Right hindlimb (tissue), 1 donor: ENCODE results near the gene ZFX.

Experiments used
- DNase-seq: peaks from one replicate; pipeline ENCODE4 v3.0.0-alpha.2; 2018

ZFX gene

GRCh38 chrX:24203072-24203808, 53.7 kb downstream of the ZFX start:
- no peak for DNase-seq

GRCh38 chrX:24204331-24204730, 54.8 kb downstream of the ZFX start:
- DNase-seq: no peak

- no peak for DNase-seq
Measured at GRCh38 chrX:24204958-24205357, 55.4 kb downstream of the ZFX start.

- DNase-seq: no peak
Measured at GRCh38 chrX:24207826-24208225, 58.3 kb downstream of the ZFX start.

- DNase-seq: no peak
Measured at GRCh38 chrX:24208496-24209240, 59.1 kb downstream of the ZFX start.

GRCh38 chrX:24210190-24210589, 60.7 kb downstream of the ZFX start:
- no peak for DNase-seq

GRCh38 chrX:24214568-24214967, 65.0 kb downstream of the ZFX start:
- DNase-seq: no peak

- no peak for DNase-seq
Measured at GRCh38 chrX:24215272-24215671, 65.7 kb downstream of the ZFX start.

- no peak for DNase-seq
Measured at GRCh38 chrX:24216037-24216436, 66.5 kb downstream of the ZFX start.

GRCh38 chrX:24216827-24217226, 67.3 kb downstream of the ZFX start:
- DNase-seq: no peak

GRCh38 chrX:24219320-24219719, 69.8 kb downstream of the ZFX start:
- DNase-seq: no peak

GRCh38 chrX:24221872-24222271, 72.3 kb downstream of the ZFX start:
- no peak for DNase-seq

- no peak for DNase-seq
Measured at GRCh38 chrX:24225265-24225664, 75.7 kb downstream of the ZFX start.

GRCh38 chrX:24226176-24226575, 76.6 kb downstream of the ZFX start:
- DNase-seq: no peak

GRCh38 chrX:24228596-24228995, 79.1 kb downstream of the ZFX start:
- no peak for DNase-seq

- DNase-seq: no peak
Measured at GRCh38 chrX:24229400-24229879, 79.9 kb downstream of the ZFX start.

- DNase-seq: peak; percentile 39
Measured at GRCh38 chrX:24229976-24230375, 80.4 kb downstream of the ZFX start.

- DNase-seq: peak; percentile 63
Measured at GRCh38 chrX:24231131-24231540, 81.6 kb downstream of the ZFX start.

- DNase-seq: no peak
Measured at GRCh38 chrX:24231641-24232179, 82.2 kb downstream of the ZFX start.

- no peak for DNase-seq
Measured at GRCh38 chrX:24232796-24233195, 83.3 kb downstream of the ZFX start.

- DNase-seq: no peak
Measured at GRCh38 chrX:24235084-24235710, 85.7 kb downstream of the ZFX start.

GRCh38 chrX:24241822-24242648, 92.5 kb downstream of the ZFX start:
- DNase-seq: no peak
